Panc1 (cell line): ENCODE data around the gene NFKB1.

Experiments used
- TCF7L2 ChIP-seq: IDR thresholded peaks from 2 replicates; pipeline ENCODE4 v1.6.1; 2011; ENCODE audit warnings: mild to moderate bottlenecking, low read depth, low read length, inconsistent platforms
- TF ChIP-seq, protein P1 (sequence below): fragments of 450-650 bp; IDR thresholded peaks from 2 replicates; pipeline ENCODE4 v1.5.1; 2017; ENCODE audit warnings: mild to moderate bottlenecking

- TF ChIP-seq, protein P1, sequence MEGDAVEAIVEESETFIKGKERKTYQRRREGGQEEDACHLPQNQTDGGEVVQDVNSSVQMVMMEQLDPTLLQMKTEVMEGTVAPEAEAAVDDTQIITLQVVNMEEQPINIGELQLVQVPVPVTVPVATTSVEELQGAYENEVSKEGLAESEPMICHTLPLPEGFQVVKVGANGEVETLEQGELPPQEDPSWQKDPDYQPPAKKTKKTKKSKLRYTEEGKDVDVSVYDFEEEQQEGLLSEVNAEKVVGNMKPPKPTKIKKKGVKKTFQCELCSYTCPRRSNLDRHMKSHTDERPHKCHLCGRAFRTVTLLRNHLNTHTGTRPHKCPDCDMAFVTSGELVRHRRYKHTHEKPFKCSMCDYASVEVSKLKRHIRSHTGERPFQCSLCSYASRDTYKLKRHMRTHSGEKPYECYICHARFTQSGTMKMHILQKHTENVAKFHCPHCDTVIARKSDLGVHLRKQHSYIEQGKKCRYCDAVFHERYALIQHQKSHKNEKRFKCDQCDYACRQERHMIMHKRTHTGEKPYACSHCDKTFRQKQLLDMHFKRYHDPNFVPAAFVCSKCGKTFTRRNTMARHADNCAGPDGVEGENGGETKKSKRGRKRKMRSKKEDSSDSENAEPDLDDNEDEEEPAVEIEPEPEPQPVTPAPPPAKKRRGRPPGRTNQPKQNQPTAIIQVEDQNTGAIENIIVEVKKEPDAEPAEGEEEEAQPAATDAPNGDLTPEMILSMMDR: no peak
- TF ChIP-seq TCF7L2: no peak
These were observed 92.0 kb downstream of the NFKB1 start for GRCh38 chr4:102593147-102593546.
